GM21381 (cell line): ENCODE measurements around the gene WDR86.

ENCODE experiments used
- ATAC-seq: cut with Tn5 transposase; IDR thresholded peaks from one replicate; pipeline ENCODE4 v1.9.1; 2021; ENCODE audit warnings: mild to moderate bottlenecking, moderate library complexity; ENCODE audit not compliant: unreplicated experiment

The WDR86 gene

GRCh38 chr7:151363182-151363581, 46.7 kb downstream of the WDR86 start:
- ATAC-seq = no peak

- no peak for ATAC-seq
Measured at GRCh38 chr7:151361193-151361959, 48.5 kb downstream of the WDR86 start.

DNA sequence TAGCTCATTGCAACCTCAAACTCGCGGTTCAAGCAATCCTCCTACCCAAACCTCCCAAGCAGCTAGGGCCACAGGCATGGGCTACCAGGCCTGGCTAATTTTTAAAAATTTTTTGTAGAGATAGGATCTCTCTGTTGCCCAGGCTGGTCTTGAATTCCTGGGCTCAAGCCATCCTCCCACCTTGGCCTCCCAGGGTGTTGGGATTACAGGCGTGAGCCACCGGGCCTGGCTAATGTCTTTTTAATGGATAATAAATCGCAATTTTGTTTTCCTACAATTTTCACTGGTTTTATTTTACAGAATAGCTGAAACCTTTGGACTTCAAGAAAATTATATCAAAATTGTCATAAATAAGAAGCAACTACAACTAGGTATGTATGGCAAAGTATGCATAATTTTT, 57.3 kb downstream of the WDR86 start:
- ATAC-seq = no peak

GRCh38 chr7:151351967-151352366, 57.9 kb downstream of the WDR86 start:
- ATAC-seq = peak; percentile 43

DNA sequence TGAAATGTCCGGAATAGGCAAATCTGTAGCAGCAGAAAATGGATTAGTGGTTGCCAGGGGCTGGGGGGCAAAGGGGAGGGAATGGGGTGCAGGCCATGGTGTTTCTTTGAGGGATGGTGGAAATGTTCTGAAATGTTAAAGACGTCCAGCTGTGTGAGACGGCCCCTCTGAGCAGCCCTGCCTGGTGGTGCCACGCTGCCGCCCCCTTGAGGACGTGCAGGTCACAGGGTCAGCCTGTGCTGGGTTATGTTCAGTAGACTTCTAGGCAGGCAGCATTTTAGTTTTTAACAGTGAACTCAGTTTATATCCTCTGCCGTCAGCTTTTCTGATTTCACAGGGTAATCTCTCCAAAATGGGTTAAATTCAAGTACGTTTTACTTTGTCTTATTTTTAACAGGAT, 58.8 kb downstream of the WDR86 start:
- no peak for ATAC-seq

DNA sequence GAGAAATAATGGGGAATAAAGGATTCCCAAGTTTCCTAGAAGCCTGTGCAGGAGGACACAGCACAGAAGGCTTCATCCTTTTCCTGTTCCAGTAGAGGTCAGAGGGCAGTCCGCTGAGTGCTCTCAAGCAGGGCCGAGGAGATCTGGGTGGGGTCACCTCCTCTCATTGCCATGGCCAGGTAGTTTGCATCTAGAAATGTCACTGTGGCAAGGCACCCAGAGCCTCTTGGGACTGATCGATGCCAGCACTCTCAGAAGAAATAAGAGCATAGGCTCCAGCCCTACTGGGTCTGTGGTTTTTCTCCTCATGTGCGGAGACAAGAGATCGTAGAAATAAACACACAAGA, 60.4 kb downstream of the WDR86 start:
- peak; percentile 41 for ATAC-seq

GRCh38 chr7:151348970-151349369, 60.9 kb downstream of the WDR86 start:
- ATAC-seq = no peak

GRCh38 chr7:151347200-151347599, 62.6 kb downstream of the WDR86 start:
- no peak for ATAC-seq

- no peak for ATAC-seq
Measured at GRCh38 chr7:151346470-151346769, 63.4 kb downstream of the WDR86 start.

DNA sequence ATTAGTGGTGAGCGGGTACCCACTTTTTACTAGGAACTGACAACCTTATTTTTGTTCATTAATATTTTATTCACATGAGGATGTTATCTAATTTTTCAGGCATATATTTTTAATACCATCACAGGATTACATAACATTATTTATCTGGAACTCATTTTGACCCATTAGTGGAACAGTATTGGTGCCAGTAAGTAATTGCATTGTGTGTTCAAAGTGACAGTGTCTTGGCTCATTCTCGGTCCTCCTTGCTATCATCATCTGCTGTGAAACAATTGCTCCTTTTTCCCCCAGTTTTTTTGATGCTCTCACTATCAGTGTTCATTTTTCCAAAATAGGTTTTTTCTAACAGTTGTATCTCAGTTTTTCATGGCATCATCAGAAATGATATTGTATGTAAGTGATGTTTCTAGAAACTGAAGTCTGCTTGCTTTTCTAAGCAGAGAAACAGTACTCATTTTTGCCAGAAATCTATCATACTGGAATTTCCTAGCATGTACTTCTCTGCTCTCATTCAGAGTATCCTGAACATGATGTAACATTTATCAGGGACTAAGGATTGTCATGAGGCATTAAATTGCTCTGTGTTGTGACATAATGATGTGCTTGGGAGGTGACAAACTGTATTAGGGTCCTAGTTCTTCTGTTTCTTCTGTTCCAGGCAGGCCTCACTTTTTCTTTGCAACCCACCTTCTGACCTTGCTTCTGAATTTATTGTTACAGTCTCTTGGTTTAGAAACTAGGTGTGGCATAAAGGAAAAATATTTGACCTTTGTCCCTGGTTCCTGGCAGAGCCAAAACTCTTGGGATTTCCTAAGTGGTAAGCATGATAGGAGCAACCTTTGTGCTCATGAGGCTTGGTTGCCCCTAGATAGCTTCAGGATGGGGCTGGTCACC, 64.0 kb downstream of the WDR86 start:
- ATAC-seq = no peak

DNA sequence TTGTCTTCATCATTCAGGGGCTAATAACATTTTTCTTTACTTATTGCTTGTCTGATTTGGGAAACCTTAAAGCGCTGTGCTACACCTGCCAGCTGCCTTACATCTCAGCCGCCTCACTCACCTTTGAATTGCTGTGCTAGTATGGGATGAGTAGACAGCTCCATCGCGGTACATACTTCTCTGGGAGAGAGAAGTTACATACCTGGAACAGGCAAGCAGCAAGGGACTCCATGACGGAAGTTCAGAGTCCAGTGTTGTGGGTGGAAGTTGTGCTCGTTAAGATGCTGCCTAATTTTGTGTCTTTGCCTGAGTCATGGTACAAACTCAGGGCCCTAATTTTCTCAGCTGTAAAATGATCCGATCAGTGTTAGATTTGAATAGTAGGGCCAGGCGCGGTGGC, 66.3 kb downstream of the WDR86 start:
- no peak for ATAC-seq

DNA sequence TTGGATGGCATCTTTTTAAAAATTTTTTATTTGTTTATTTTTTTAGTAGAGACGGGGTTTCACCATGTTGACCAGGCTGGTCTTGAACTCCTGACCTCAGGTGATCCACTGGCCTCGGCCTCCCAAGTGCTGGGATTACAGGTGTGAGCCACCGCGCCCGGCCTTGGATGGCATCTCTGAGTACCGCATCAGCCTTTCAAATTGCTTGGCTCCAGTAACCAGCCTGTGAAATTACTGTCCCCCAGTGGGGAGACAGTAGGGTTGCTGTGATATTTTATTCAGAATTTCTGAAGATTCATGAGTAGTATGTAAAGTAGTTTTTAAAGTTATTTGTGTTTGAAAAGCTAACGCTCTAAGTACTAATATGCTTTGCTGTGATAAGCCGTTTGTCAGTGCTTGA, 67.0 kb downstream of the WDR86 start:
- ATAC-seq = no peak

DNA sequence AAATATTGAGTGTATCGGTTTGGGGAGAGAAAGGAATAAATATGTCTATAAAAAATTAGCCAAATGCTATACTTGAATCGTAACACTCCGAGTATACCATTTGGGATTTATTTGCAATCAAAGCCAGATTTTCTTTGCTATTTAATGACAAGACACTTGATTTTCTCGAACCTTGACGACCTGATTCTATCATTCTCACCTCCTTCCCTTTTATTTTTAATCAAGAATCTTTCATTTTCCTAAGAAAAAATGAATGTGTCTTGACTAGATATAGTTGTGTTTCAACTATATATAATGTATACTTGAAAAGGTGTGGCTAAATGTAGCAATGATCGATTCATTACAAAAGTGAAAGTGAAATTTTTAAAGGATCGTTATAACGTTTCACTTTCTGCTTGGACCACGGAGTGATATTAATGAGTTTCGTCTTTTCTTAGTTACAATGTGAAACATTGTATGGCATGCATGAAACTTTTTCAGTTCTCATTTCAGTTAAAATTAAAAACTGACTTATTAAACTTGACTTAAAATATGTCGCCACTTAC, 67.7 kb downstream of the WDR86 start:
- ATAC-seq = peak; percentile 52

DNA sequence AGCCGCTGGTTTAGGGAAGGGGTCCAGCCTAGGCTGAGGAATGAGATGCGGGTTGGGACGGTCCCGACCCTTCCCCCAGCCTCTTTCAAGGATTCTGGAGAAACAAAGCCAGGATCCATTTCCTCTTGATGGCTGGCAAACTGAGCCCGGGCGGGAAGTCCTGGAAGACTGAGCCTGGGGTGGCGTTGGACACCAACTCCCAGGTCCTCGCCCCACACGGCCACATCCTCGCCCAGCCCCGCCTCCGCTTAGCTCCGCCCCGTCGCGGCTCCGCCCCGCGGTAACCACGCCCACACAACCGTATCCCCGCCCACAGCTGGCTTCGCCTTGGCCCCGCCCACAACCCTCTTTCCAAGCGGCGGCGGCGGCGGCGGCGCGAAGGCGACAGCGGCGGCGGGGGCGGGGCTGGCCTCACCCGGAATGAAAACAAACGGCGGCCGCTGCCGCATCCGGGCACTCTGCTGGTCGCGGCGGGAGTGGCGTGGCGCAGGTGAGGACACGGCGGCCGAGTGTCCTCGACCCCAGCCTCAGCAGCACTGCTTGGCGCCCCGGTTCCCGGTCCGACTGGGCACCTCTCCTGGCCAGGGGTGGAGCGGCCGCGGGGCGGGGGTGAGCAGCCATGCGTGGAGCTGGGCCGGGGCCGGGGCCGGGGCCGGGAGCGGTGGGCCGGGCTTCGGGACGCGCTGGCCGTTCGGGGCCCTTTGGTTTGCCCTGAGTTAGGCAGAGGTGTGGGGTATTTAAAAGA, 68.3 kb downstream of the WDR86 start, which contains the start of gene NUB1:
NUB1 (plus strand) TSS at position 456 of the 745 bp plus-strand sequence. CDS start 3,538 bp downstream, outside the sequence.
- peak; percentile 53 for ATAC-seq

GRCh38 chr7:151340794-151341356, 69.0 kb downstream of the WDR86 start:
- ATAC-seq = no peak

DNA sequence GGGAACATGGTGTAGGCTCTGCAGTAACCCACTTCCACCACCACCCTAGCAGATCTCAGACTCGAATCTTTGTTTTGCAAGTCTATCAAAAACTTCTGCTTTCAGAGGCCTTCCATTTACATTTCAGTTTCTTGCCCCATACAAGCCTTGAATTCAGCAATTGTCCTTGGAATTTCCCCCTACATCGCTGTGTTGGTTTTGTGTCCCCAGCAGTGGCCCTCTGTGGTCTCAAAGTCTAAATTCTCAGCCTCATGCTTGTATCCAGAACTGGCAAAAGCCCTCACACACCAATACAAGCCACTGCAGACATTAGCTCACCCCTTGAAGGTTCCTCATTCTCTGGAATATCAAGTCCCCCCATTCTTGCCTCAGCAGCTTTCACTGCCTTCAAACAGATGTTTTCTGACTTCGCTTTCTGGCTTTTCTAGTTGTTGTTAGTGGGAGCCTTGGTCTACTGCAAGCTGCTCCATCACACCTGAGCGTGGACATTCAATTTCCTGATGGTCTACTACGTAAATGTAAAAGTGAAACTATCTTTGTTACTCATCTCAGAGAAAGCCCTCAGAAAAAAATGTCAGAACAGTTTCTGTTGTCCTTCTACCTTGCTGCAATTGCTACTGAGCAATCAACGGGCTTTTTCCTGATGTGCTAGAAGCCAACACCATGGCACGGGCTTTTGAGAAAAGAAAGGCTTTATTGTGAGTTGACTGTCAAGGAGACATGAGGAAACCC, 70.0 kb downstream of the WDR86 start:
- ATAC-seq = peak; percentile 44

GRCh38 chr7:151338809-151339208, 71.0 kb downstream of the WDR86 start:
- ATAC-seq = no peak

- ATAC-seq = no peak
Measured at GRCh38 chr7:151337346-151337745, 72.5 kb downstream of the WDR86 start.

DNA sequence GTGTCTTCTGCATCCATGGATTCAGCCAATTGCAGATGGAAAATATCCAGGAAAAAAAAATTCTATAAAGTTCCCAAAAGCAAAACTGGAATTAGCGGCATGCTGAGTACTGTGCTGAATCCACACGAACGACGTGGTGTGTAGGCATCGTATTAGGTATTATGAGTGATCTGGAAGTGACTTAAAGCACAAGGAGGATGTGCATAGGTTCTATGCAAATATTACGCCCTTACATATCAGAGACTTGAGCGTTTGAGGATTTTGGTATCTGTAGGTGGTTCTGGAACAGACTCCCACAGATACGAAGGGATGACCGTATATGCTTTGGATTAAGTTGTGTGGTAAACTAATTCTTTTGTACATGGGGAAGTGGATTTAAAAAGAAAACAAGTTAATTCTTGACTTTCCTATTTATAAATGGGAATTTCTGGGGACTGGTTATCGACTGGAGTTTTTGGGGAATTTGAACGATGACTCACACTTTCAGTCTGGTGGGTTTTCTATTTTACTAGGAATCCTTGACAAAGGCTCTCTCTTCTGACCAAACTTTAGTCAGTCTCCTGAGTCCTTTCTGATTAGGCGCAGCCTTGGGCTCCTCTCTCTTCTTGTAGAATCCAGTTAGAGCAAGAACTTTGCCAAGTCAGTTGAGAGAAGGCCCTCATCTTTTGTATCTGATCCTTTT, 73.7 kb downstream of the WDR86 start:
- ATAC-seq = no peak

GRCh38 chr7:151334628-151335027, 75.2 kb downstream of the WDR86 start:
- ATAC-seq = no peak
